Kidney (tissue), 14 donors: ENCODE data around the gene PTPRF. TPM values are rescaled to one million over a fixed set of nuclear protein-coding genes. Genes with fewer than 3 reads are reported as not detected.

Source experiments
- DNase-seq, 5 donors: peaks; one replicate each; pipeline ENCODE4 v3.0.0-alpha.2; 2013 to 2020
- FAIRE-seq: peaks from 2 replicates; lab custom pipeline; 2012; peaks lifted over from hg19 to GRCh38; lab: Jason Lieb, UNC
- H3K27ac ChIP-seq, 2 donors: one replicate each; pipeline ENCODE4 v1.7.0; 2013; ENCODE audit warnings: low read depth in 2 of 2, low read length in 2 of 2, inconsistent platforms in 1 of 2
- H3K27me3 ChIP-seq: one replicate; pipeline ENCODE4 v1.7.1; 2013; ENCODE audit warnings: low read length, inconsistent platforms; ENCODE audit not compliant: control insufficient read depth, insufficient read depth
- H3K36me3 ChIP-seq, 3 donors: one replicate each; pipeline versions ENCODE4 v1.7.0 to v1.7.1; 2013; ENCODE audit warnings: low read length in 3 of 3, control low read depth in 1 of 3, inconsistent platforms in 1 of 3; ENCODE audit not compliant: insufficient read depth in 3 of 3, control insufficient read depth in 2 of 3
- H3K4me1 ChIP-seq, 3 donors: one replicate each; pipeline versions ENCODE4 v1.7.0 to v1.7.1; 2013; ENCODE audit warnings: low read length in 3 of 3, inconsistent platforms in 1 of 3, low read depth in 1 of 3; ENCODE audit not compliant: control insufficient read depth in 2 of 3, insufficient read depth in 2 of 3
- H3K4me3 ChIP-seq, 3 donors: one replicate each; pipeline versions ENCODE4 v1.7.0 to v1.8.1; 2013; ENCODE audit warnings: low read length in 3 of 3, control low read depth in 1 of 3, inconsistent platforms in 1 of 3
- H3K9ac ChIP-seq, 3 donors: one replicate each; pipeline versions ENCODE4 v1.7.0 to v1.7.1; 2013; ENCODE audit warnings: low read length in 3 of 3, control low read depth in 1 of 3, inconsistent platforms in 1 of 3
- H3K9me3 ChIP-seq, 3 donors: one replicate each; pipeline versions ENCODE4 v1.7.0 to v1.7.1; 2013; ENCODE audit warnings: low read length in 3 of 3, control low read depth in 1 of 3, inconsistent platforms in 1 of 3; ENCODE audit not compliant: control insufficient read depth in 2 of 3, insufficient read depth in 1 of 3
- intact Hi-C: fragments of 100-400 bp; cut with DNase I; formaldehyde crosslinking; loops from one replicate; pipeline ENCODE4 v1.11.1; 2022
- polyA plus RNA-seq: library from polyadenylated mRNA; stranded (reverse); fragments of 350-450 nt; fragmentation: Illumina TruSeq; extraction: RNeasy Lipid Tissue Mini Kit (QIAGEN cat#74804); gene quantifications from one replicate; pipeline ENCODE4 v1.2.3, GENCODE V29; 2014; ENCODE audit warnings: low read depth, low replicate concordance; ENCODE audit not compliant: insufficient read depth
- total RNA-seq: library from RNA; stranded (reverse); fragmentation: NEBNext Ultra II Directional; extraction: Animal tissue kit (Norgen Biotek cat#: 25700); gene quantifications from one replicate; pipeline ENCODE4 v1.2.1, GENCODE V29; 2021
- TF ChIP-seq, protein P1 (sequence below): IDR thresholded peaks from 3 replicates; pipeline ENCODE4 v1.5.1; 2012; ENCODE audit warnings: mild to moderate bottlenecking, moderate library complexity, borderline replicate concordance; ENCODE audit not compliant: insufficient read depth; ENCODE audit errors: extremely low read depth
- donor health status: control.
- donor health status: control.
- donor health status: control.
- donor health status: control.
- donor health status: control.
- donor health status: DM: yes; HTN: yes; CAD: no.
- donor health status: Normal renal cell carcinoma (clear cell type).

Gene PTPRF
- total and polyA plus RNA-seq, 2 donors from 2014 or later = 39.5 to 197 TPM

DNA sequence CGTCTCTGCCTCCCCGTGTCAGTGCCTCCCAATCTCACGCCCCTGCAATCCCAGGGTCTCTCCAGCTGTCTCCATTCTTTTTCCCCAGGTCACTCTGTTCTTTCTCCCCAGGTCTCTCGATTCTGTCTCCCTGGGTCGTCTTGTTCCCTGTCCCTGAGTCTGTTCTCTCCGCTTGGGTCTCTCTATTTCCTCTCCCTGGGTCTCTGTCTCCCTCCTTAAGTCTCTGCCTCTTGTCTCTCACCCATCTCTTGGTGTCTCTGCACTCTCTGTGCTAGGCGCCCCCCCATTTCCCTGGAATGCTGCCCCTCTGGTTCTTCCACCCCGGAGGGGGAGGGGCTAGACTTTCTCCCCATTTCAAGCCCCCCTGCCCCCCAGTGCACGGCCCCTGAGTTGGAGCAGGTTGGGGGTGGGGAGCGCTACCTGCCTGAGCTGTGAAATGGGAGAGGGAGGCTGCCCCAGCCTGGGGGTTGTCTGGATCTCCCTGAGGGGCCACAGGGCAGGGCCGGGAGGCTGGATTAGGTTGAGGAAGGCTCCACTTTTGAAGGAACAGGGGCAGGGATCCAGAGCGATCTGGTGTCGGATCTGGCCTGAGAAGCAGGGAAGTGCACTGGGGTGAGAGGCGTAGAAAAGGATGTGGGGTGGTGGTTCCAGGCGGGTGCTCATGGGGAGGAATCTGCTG lies 1.4 kb downstream of the PTPRF start:
- intact Hi-C loops = no loop called here
- no peaks in the 10 kb centered on the region for H3K36me3 ChIP-seq
- peaks cover 0 to 12% (median 0%) of the 10 kb centered on the region in 3 donors for H3K4me1 ChIP-seq
- FAIRE-seq (no peak), DNase-seq (peak in 4 of 5 donors; percentile 53 to 80 (median 61))
- TF ChIP-seq, protein P1, sequence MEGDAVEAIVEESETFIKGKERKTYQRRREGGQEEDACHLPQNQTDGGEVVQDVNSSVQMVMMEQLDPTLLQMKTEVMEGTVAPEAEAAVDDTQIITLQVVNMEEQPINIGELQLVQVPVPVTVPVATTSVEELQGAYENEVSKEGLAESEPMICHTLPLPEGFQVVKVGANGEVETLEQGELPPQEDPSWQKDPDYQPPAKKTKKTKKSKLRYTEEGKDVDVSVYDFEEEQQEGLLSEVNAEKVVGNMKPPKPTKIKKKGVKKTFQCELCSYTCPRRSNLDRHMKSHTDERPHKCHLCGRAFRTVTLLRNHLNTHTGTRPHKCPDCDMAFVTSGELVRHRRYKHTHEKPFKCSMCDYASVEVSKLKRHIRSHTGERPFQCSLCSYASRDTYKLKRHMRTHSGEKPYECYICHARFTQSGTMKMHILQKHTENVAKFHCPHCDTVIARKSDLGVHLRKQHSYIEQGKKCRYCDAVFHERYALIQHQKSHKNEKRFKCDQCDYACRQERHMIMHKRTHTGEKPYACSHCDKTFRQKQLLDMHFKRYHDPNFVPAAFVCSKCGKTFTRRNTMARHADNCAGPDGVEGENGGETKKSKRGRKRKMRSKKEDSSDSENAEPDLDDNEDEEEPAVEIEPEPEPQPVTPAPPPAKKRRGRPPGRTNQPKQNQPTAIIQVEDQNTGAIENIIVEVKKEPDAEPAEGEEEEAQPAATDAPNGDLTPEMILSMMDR = no peak
- peak overlapping the region; percentile 60 to 86 for H3K27ac ChIP-seq
- no peaks in the 10 kb centered on the region for H3K27me3 ChIP-seq
- peak overlapping the region; percentile 12 to 63 (median 38) for H3K9ac ChIP-seq
- H3K4me3 ChIP-seq = peak overlapping the region; percentile 40 to 67 (median 55)
- H3K9me3 ChIP-seq = no peaks in the 10 kb centered on the region

DNA sequence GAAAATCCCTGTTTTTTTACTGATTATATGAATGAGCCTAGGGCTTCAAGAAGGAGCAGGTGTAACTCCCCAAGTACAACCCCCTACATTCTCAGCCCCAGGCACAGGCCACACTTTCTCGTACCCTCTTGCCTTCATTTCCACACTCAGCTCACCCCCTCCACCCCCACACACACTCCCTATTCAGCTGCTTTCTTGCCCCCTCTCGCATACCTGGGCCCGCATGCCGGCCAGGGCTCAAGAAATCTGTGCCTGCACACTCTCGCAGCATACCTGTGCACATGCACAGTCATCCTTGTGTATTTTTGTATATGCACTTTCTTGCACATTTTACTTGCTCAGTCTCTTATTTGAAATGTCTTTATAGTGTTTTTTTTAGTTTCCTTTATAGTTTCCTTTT lies 2.0 kb downstream of the PTPRF start:
- no peak overlapping the region for H3K27ac ChIP-seq
- FAIRE-seq = no peak
- no peaks in the 10 kb centered on the region for H3K9me3 ChIP-seq
- no peak overlapping the region for H3K4me3 ChIP-seq
- peak in 2 of 5 donors; percentile 20 to 34 for DNase-seq
- intact Hi-C loops = no loop called here
- H3K9ac ChIP-seq = no peak overlapping the region
- no peaks in the 10 kb centered on the region for H3K27me3 ChIP-seq
- no peaks in the 10 kb centered on the region for H3K36me3 ChIP-seq
- H3K4me1 ChIP-seq = peaks cover 0 to 14% (median 2%) of the 10 kb centered on the region in 3 donors
- TF ChIP-seq, protein P1 = no peak

DNA sequence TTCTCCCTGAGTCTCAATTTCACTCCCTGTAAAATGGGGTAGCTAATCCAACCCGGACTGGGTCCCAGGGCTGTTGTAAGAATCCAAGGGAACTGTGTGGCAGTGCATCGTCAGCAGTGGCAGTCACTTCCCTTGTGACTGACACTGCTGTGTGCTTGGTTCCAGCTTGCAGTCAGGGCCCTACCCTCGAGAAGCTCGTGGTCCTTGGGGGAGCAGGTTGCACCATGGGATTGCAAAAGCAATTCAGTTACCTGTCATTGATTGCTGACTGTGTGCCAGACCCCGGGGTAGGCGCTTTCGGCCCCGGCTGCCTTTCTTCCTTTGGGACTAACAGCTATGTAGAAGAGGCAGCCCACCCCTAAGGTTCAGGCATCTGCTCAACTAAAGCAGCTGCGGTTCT lies 2.9 kb downstream of the PTPRF start:
- DNase-seq (no peak), FAIRE-seq (no peak)
- Histone ChIP-seq H3K27ac (no peak overlapping the region), H3K4me3 (no peak overlapping the region), H3K36me3 (peaks cover 3 to 4% (median 3%) of the 10 kb centered on the region in 3 donors), H3K27me3 (no peaks in the 10 kb centered on the region), H3K9me3 (no peaks in the 10 kb centered on the region), H3K4me1 (peaks cover 0 to 16% (median 2%) of the 10 kb centered on the region in 3 donors), H3K9ac (no peak overlapping the region)
- TF ChIP-seq, protein P1 = no peak
- intact Hi-C loops = no loop called here

DNA sequence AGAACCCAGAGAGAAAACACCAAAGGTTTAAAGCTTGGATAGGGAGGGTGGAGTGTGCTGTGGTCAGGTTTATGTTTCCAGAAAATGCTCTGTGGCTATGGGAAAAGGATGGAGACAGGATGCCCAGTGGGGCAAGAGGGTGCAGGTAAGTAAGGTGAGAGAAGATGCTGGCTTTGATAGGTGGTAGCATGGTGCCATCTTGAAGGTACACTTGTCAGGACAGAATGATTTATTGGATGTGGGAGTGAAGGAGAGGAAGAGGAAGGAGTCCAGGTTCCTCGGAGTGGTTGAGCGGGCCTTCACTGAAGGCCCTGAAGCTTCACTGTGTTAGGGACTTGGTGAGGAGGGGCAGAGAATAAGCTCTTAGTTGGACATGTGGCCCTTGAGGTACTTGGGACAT lies 3.6 kb downstream of the PTPRF start:
- DNase-seq (no peak), FAIRE-seq (no peak)
- Histone ChIP-seq H3K4me3 (no peak overlapping the region), H3K9me3 (no peaks in the 10 kb centered on the region), H3K9ac (no peak overlapping the region), H3K27me3 (no peaks in the 10 kb centered on the region), H3K27ac (no peak overlapping the region), H3K4me1 (peaks cover 0 to 16% (median 2%) of the 10 kb centered on the region in 3 donors), H3K36me3 (peaks cover 3 to 9% (median 4%) of the 10 kb centered on the region in 3 donors)
- intact Hi-C loops = no loop called here
- TF ChIP-seq, protein P1 = no peak
